Osteoblast (primary cell): Measurements from ENCODE around the gene PKIG. TPM values are rescaled to one million over a fixed set of nuclear protein-coding genes. Genes with fewer than 3 reads are reported as not detected.
"Not testable (repeated sequence)": the region's sequence is repeated elsewhere in the genome, so short reads cannot be mapped to it uniquely, and the experiment has no call there.

Experiments used
- DNase-seq: peaks from one replicate; pipeline ENCODE4 v3.0.0; 2011; ENCODE audit warnings: low spot score, mixed read lengths; ENCODE audit not compliant: insufficient read length; ENCODE audit errors: missing footprints
- H2AFZ ChIP-seq: 2 replicates; pipeline ENCODE4 v1.6.0; 2011; ENCODE audit warnings: mild to moderate bottlenecking, low read length
- H3K27ac ChIP-seq: 2 replicates; pipeline ENCODE4 v1.5.1; 2011; ENCODE audit warnings: mild to moderate bottlenecking, low read depth, low read length, moderate library complexity
- H3K27me3 ChIP-seq: 2 replicates; pipeline ENCODE4 v1.6.0; 2012; ENCODE audit warnings: mild to moderate bottlenecking, control low read depth, inconsistent platforms, low read length, moderate library complexity; ENCODE audit not compliant: insufficient read depth
- H3K36me3 ChIP-seq: 2 replicates; pipeline ENCODE4 v1.5.1; 2011; ENCODE audit warnings: mild to moderate bottlenecking, low read length, control low read depth, moderate library complexity; ENCODE audit not compliant: insufficient read depth
- H3K4me1 ChIP-seq: 2 replicates; pipeline ENCODE4 v1.5.1; 2011; ENCODE audit warnings: mild to moderate bottlenecking, low read length, control low read depth, moderate library complexity; ENCODE audit not compliant: insufficient read depth
- H3K4me2 ChIP-seq: 2 replicates; pipeline ENCODE4 v1.6.0; 2011; ENCODE audit warnings: mild to moderate bottlenecking, low read length; ENCODE audit not compliant: insufficient read depth
- H3K4me3 ChIP-seq: fragments of 200-600 bp; sonication (generic); 3 replicates; pipeline ENCODE4 v1.5.1; 2012; ENCODE audit warnings: mild to moderate bottlenecking, low read length, inconsistent platforms; ENCODE audit not compliant: insufficient read depth
- H3K79me2 ChIP-seq: 2 replicates; pipeline ENCODE4 v1.6.0; 2012; ENCODE audit warnings: mild to moderate bottlenecking, low read length, control low read depth, inconsistent platforms; ENCODE audit not compliant: insufficient read depth
- H3K9me3 ChIP-seq: 2 replicates; pipeline ENCODE4 v1.5.1; 2011; ENCODE audit warnings: low read depth, low read length, control low read depth
- H4K20me1 ChIP-seq: 2 replicates; pipeline ENCODE4 v1.6.0; 2012; ENCODE audit warnings: mild to moderate bottlenecking, low read length, control low read depth; ENCODE audit not compliant: insufficient read depth
- total RNA-seq: library from RNA; depleted of rRNA; stranded (reverse); fragments of >200 nt; gene quantifications from 2 replicates; pipeline ENCODE4 v1.2.3, GENCODE V29; 2012
- TF ChIP-seq, protein P1 (sequence below): IDR thresholded peaks from 2 replicates; pipeline ENCODE4 v1.5.1; 2011; ENCODE audit warnings: mild to moderate bottlenecking, low read depth, low read length, moderate library complexity; ENCODE audit errors: extremely low read depth

Gene PKIG
- total RNA-seq, 1 donor, result 107 TPM

DNA sequence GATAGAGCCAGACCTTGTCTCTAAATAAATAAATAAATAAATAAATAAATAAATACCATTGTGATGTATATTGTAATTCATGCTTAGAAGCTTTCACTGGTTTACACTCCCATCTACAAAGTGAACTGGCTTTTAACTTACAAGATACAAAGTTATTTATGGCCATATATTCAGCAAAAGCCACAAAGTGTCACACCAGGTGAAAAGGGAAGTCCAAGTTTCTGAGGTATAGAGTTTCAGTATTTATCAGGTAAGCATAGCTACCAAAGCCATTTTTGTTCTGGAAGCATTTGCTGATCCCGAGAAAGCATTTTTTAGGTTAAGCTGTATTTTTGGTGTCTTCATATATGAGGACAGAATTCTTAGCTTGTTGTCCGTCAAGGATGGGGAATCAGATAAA, 22.1 kb upstream of the PKIG start:
- H3K79me2 ChIP-seq, result peaks cover 3% of the 10 kb centered on the region
- H3K4me2 ChIP-seq, result no peak overlapping the region
- TF ChIP-seq, protein P1, sequence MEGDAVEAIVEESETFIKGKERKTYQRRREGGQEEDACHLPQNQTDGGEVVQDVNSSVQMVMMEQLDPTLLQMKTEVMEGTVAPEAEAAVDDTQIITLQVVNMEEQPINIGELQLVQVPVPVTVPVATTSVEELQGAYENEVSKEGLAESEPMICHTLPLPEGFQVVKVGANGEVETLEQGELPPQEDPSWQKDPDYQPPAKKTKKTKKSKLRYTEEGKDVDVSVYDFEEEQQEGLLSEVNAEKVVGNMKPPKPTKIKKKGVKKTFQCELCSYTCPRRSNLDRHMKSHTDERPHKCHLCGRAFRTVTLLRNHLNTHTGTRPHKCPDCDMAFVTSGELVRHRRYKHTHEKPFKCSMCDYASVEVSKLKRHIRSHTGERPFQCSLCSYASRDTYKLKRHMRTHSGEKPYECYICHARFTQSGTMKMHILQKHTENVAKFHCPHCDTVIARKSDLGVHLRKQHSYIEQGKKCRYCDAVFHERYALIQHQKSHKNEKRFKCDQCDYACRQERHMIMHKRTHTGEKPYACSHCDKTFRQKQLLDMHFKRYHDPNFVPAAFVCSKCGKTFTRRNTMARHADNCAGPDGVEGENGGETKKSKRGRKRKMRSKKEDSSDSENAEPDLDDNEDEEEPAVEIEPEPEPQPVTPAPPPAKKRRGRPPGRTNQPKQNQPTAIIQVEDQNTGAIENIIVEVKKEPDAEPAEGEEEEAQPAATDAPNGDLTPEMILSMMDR, result no peak
- no peak overlapping the region for H3K27ac ChIP-seq
- no peak overlapping the region for H2AFZ ChIP-seq
- no peaks in the 10 kb centered on the region for H3K4me1 ChIP-seq
- H4K20me1 ChIP-seq, result no peaks in the 10 kb centered on the region
- H3K4me3 ChIP-seq, result no peak overlapping the region
- H3K27me3 ChIP-seq, result no peaks in the 10 kb centered on the region
- no peaks in the 10 kb centered on the region for H3K36me3 ChIP-seq
- no peaks in the 10 kb centered on the region for H3K9me3 ChIP-seq
- no peak for DNase-seq

- not testable (repeated sequence) for H2AFZ ChIP-seq, DNase-seq, H3K4me2 ChIP-seq, H3K79me2 ChIP-seq, H3K27ac ChIP-seq, H3K4me1 ChIP-seq, H3K27me3 ChIP-seq, H3K4me3 ChIP-seq, H3K9me3 ChIP-seq, H4K20me1 ChIP-seq, H3K36me3 ChIP-seq
Measured at GRCh38 chr20:44560818-44561217, 21.6 kb upstream of the PKIG start.

DNA sequence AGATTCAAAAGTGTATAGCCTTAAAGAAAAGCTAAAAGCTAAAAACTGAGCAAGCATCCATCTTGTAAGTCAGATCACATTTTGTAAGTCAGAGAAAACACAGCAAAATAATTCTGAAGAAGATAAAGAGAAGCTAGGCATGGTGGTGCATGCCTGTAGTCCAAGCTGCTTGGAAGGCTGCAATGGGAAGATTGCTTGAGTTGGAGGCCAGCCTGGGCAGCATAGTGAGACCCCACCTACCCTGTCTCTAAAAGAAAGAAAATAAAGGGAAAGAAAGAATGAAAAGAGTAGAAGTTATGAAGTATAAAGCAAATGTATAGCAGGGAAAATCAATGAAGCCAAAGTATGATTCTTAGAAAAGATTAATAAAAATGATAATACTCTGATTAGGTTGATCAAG, 20.5 kb upstream of the PKIG start:
- H3K4me3 ChIP-seq, result no peak overlapping the region
- no peaks in the 10 kb centered on the region for H3K4me1 ChIP-seq
- TF ChIP-seq, protein P1, result no peak
- no peak overlapping the region for H3K27ac ChIP-seq
- H3K36me3 ChIP-seq, result no peaks in the 10 kb centered on the region
- no peaks in the 10 kb centered on the region for H4K20me1 ChIP-seq
- no peak for DNase-seq
- no peak overlapping the region for H3K4me2 ChIP-seq
- no peak overlapping the region for H2AFZ ChIP-seq
- no peaks in the 10 kb centered on the region for H3K27me3 ChIP-seq
- H3K9me3 ChIP-seq, result no peaks in the 10 kb centered on the region
- H3K79me2 ChIP-seq, result no peaks in the 10 kb centered on the region

GRCh38 chr20:44566018-44566417, 16.4 kb upstream of the PKIG start:
- Histone ChIP-seq H3K79me2 (peaks cover 3% of the 10 kb centered on the region), H2AFZ (no peak overlapping the region), H3K27me3 (no peaks in the 10 kb centered on the region), H3K36me3 (no peaks in the 10 kb centered on the region), H3K9me3 (no peaks in the 10 kb centered on the region), H4K20me1 (no peaks in the 10 kb centered on the region), H3K4me3 (no peak overlapping the region), H3K4me2 (no peak overlapping the region), H3K4me1 (no peaks in the 10 kb centered on the region), H3K27ac (no peak overlapping the region)
- no peak for DNase-seq
- TF ChIP-seq, protein P1, result no peak
